Right cardiac atrium (tissue), 5 donors: ENCODE results near the gene ARL5C. TPM values are rescaled to one million over a fixed set of nuclear protein-coding genes. Genes with fewer than 3 reads are reported as not detected.

Source experiments
- ATAC-seq, 2 donors: fragments of 200-7000 bp; cut with Tn5 transposase; one replicate each; pipeline versions ENCODE4 v1.8.0 to v1.9.1; 2020; ENCODE audit warnings: moderate library complexity in 2 of 2, mild to moderate bottlenecking in 1 of 2
- DNase-seq, 3 donors: peaks; one replicate each; pipeline ENCODE4 v3.0.0-alpha.2; 2020
- H3K27ac ChIP-seq: one replicate; pipeline ENCODE4 v1.5.1; 2013; ENCODE audit warnings: mild to moderate bottlenecking, low read length, control low read depth, moderate library complexity
- H3K27me3 ChIP-seq: one replicate; pipeline ENCODE4 v1.6.1; 2013; ENCODE audit not compliant: control insufficient read depth, insufficient read depth
- H3K4me1 ChIP-seq: one replicate; pipeline ENCODE4 v1.6.1; 2013; ENCODE audit warnings: low read length; ENCODE audit not compliant: control insufficient read depth, insufficient read depth
- H3K4me3 ChIP-seq: one replicate; pipeline ENCODE4 v1.5.1; 2013; ENCODE audit warnings: low read length, control low read depth
- H3K9me3 ChIP-seq: one replicate; pipeline ENCODE4 v1.6.1; 2013; ENCODE audit warnings: low read length; ENCODE audit not compliant: control insufficient read depth
- WGBS: extraction: QIAGEN DNeasy Blood & Tissue Kit; methylation state at CpG from one replicate; pipeline ENCODE4 v1.1.7; 2013; 5-methylcytosine and 5-hydroxymethylcytosine counted together
- intact Hi-C, 4 donors: fragments of 100-400 bp; cut with DNase I; formaldehyde crosslinking; loops; one replicate each; pipeline versions ENCODE4 v1.11.0 to v1.14.0; 2022 to 2023
- polyA plus RNA-seq: library from polyadenylated mRNA; stranded (reverse); fragments of 200-250 nt; gene quantifications from one replicate; pipeline ENCODE4 v1.2.3, GENCODE V29; 2013
- total RNA-seq, 4 donors: library from RNA; stranded (reverse); fragmentation: NEBNext Ultra II Directional; extraction: Animal tissue kit (Norgen Biotek cat#: 25700); gene quantifications; one replicate each; pipeline ENCODE4 v1.2.1, GENCODE V29; 2021
- donor health status: healthy with polysubstance abuse.
- donor health status: DM: no; HTN: yes; CAD: no.
- donor health status: DM: no; HTN: no; CAD: no.
- donor health status: DM: no; HTN: yes; CAD: no; lungs with severe emphysema.
- donor health status: DM: yes; HTN: yes; CAD: no.

The ARL5C gene
- total and polyA plus RNA-seq, 5 donors, result not detected

DNA sequence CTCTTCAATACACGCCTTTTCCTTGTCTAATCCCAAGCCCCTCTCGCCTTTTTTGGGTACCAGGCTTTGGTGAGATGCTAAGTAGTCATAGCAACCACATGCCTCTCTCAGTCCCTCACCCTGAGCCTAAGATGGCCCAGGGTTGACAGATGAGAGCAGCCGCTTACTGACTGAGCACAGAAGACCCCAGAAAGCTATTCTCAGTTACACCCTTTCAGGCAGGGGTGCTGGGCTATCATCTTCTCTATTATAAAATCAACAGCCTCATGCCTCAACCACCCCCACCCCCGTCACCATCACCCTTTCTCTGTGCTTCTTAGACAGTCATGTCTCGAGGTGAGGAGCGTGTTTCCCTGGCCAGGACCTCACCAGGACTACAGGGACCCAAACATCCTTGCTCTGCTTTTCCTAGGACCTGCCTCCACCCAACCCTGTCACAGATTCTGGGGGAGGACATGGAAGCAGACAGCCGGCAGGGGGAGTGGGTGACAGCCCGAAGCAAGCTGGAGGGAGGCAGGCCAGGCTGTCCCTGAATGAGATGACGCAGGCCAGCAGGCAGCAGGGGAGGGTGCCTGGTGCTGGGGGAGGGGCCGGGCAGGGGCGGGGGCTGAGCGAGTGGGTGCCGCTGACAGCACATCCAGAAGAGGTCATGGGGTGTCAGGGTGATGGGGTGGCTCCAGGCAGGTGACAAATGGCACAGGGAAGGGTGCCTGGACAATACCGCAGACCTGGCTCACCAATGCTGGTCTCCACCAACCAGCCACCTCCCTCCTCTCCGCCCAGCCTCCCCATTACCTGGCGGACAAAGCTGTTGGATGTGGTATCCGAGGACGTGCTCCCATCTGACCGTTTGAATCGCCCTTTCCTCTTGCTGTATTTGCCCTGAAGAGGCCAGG lies 28.4 kb upstream of the ARL5C start:
- Histone ChIP-seq H3K9me3 (no peaks in the 10 kb centered on the region), H3K27ac (no peak overlapping the region), H3K27me3 (no peaks in the 10 kb centered on the region), H3K4me1 (no peaks in the 10 kb centered on the region), H3K4me3 (no peak overlapping the region)
- peak; percentile 57 to 61 for ATAC-seq
- intact Hi-C loops, result no loop called here
- DNase-seq, result peak; percentile 83 to 88 (median 87)
- WGBS, result 49% methylated on average over 20 of the region's 20 CpGs

DNA sequence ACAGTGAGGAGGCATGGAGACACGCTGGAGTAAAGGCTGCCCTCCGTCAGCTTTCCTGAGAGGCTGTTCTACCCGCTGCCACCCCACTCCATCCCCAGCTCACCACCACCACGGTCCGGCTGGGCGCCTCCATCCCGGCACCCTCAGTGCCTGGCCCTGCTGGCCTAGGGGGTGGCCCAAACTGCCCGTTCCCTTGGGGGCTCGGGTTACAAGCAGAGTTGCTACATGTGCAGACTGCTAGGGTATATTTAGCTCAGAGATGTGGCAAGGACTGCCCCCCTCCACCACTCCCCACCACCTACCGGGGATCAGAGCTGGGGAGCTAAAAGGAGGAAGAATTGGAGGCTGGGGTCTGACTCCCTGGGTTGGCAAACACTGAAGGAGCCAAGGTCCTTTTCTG lies 27.4 kb upstream of the ARL5C start:
- WGBS, result 80% methylated on average over 10 of the region's 10 CpGs
- Histone ChIP-seq H3K9me3 (no peaks in the 10 kb centered on the region), H3K27me3 (no peaks in the 10 kb centered on the region), H3K27ac (no peak overlapping the region), H3K4me3 (no peak overlapping the region), H3K4me1 (no peaks in the 10 kb centered on the region)
- intact Hi-C loops, result no loop called here
- ATAC-seq, result no peak
- peak in 2 of 3 donors; percentile 22 to 52 for DNase-seq

DNA sequence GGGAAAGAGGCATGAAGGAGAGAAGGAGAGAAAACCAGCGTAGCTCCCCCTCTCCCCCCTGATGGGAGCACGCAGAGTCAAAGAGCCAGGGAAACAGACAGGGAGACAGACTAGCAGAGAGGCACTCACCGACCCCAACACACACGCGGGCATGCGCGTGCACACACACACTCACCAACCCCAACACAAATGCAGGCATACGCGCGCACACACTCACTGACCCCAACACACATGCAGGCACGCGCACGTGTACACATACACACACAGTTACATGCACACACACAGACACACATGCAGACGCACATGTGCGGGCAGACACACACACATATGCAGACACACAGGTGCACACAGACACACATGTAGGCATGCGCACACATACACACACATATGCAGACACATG lies 26.9 kb upstream of the ARL5C start:
- ATAC-seq, result no peak
- peak in 2 of 3 donors; percentile 30 to 57 for DNase-seq
- H3K27me3 ChIP-seq, result no peaks in the 10 kb centered on the region
- H3K4me3 ChIP-seq, result no peak overlapping the region
- H3K4me1 ChIP-seq, result no peaks in the 10 kb centered on the region
- H3K27ac ChIP-seq, result no peak overlapping the region
- intact Hi-C loops, result no loop called here
- WGBS, result 95% methylated on average over 16 of the region's 16 CpGs
- no peaks in the 10 kb centered on the region for H3K9me3 ChIP-seq

DNA sequence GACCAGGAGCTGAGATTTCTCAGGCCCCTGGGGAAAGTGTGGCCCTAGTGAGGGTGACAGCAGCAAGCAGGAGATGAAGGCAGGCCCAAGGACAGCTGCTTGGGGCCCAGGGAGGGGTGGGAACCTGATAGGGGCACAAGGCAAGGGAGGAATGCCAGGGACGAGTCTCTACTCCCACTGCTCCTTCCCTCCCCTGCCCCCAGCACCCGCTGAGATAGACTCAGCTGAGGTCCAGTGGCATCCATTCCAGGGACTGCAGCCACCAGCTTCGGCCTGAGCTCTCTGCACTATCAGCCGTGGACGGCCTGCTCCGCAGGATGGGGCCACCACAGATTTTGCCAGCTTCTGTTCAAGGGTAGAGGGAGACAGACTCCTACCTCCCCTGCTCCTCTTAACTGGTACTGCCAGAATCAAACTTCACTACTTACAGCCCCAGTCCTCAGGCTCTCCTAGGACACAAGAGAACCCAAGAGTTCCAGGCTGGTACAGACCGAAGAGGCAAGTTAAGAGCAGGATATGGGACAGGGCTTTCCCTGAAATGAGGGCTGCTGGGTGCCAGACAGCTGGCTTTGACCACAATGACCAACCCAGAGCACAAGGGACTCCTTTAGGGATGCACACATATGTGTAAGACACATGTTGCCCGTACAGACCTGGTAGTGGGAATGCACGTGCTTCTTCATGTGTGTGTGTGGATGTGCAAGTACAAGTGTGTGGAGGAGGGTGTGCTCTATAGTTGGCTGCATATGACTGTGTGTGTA lies 26.0 kb upstream of the ARL5C start:
- Histone ChIP-seq H3K27ac (no peak overlapping the region), H3K9me3 (no peaks in the 10 kb centered on the region), H3K4me1 (no peaks in the 10 kb centered on the region), H3K27me3 (no peaks in the 10 kb centered on the region), H3K4me3 (no peak overlapping the region)
- peak in 1 of 3 donors; percentile 37 for DNase-seq
- 91% methylated on average over 9 of the region's 9 CpGs for WGBS
- ATAC-seq, result no peak
- intact Hi-C loops, result no loop called here

DNA sequence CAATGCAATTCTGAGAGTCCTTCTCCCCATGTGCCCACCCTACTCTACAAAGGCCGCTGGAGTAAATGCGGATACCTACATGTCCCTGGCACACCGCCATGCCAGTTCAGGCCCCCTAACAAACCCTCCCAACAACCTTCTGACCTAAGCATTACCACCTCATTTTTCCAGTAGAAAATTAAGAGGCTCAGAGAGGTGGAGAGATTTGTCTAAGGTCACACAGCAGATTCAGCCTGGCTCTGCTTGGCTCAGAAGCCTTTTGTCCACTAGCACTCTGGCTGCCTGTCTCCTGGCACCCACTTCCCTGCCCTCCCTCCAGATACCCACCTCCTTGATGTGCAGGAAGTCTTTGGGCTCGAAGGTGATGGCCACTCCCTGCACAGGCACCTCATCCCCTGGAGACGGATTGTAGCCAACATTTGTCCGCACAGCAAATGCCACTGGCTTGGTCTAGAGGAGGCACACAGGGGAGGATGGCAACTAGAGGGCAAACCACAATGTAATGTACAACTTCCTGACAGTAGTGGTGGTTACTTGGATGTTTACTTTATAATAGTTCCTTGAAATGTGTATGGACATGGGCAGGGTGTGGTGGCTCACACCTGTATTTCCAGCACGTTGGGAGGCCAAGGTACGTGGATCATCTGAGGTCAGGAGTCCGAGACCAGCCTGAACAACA lies 21.3 kb upstream of the ARL5C start:
- intact Hi-C loops, result no loop called here
- 91% methylated on average over 9 of the region's 9 CpGs for WGBS

DNA sequence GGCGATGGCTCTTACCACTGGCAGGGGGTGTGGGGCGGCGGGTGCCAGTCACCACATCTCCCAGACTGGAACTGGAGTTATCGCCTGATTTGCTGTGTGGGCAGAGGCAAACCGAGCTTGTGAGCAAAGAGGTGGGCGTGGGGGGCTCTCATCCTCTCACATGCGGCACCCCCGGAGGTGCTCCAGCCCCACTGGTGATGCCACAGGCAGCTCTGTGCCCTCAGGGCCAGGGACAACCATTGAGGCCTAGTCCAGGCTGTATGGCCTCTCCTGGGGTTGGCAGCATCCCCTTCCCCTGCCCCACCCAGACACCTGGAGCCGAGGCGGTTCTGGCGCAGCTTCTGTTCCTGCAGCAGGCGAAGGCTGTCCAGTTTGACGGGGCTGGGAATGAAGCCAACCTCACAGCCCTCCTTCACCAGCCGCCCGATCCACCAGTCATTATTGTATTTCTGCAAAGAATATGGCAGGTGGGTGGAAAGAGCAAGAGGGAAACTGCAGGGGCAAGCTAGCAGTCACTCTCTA lies 20.6 kb upstream of the ARL5C start:
- Histone ChIP-seq H3K4me1 (no peaks in the 10 kb centered on the region), H3K27ac (no peak overlapping the region), H3K9me3 (no peaks in the 10 kb centered on the region), H3K4me3 (no peak overlapping the region), H3K27me3 (no peaks in the 10 kb centered on the region)
- intact Hi-C loops, result no loop called here
- ATAC-seq, result no peak
- WGBS, result 90% methylated on average over 15 of the region's 15 CpGs
- DNase-seq, result no peak

More for the DNA sequence above, 21.3 kb upstream of the ARL5C start:
- Histone ChIP-seq H3K27me3 (no peaks in the 10 kb centered on the region), H3K4me3 (no peak overlapping the region), H3K4me1 (no peaks in the 10 kb centered on the region), H3K27ac (no peak overlapping the region), H3K9me3 (no peaks in the 10 kb centered on the region)
- DNase-seq, result no peak
- ATAC-seq, result no peak

DNA sequence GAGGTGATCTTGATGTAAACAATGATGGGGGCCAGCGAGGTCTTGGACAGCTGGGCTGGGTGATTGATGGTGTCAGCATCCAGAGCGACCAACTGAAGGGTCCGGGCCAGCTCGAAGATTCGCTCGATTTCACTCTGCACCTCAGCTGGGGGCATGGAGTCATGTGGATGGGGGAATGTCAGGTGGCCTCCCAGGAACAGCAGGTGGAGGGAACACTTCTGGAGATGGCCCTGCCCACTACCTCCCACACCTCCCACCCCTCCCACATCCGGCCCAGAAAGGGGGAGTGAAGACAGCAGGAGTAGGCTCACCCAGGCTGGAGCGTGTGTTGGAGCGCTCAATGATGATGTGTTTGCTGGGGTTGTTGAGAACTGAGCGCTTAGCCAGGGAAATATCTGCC lies 17.8 kb upstream of the ARL5C start:
- H3K4me3 ChIP-seq, result no peak overlapping the region
- H3K27ac ChIP-seq, result no peak overlapping the region
- no peaks in the 10 kb centered on the region for H3K4me1 ChIP-seq
- no peaks in the 10 kb centered on the region for H3K9me3 ChIP-seq
- H3K27me3 ChIP-seq, result no peaks in the 10 kb centered on the region
- WGBS, result 88% methylated on average over 10 of the region's 10 CpGs
- ATAC-seq (no peak), DNase-seq (no peak)
- intact Hi-C loops, result no loop called here

DNA sequence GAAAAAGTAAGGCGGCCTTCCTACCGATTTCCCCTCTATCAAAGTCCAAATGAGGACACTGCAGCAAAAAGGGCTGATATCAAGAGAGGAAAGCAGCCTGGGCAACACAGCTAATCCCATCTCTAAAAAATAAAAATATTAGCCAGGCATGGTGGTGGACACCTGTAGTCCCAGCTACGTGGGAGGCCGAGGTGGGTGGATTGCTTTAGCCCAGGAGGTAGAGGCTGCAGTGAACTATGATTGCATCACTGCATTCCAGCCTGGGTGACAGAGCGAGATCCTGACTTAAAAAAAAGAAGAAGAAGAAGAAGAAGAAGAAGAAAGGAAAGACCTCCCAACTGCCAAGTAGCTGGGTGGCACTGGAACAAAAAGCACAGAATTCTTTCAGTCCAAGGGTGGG lies 17.1 kb upstream of the ARL5C start:
- intact Hi-C loops, result no loop called here
- H3K27ac ChIP-seq, result no peak overlapping the region
- ATAC-seq, result no peak

DNA sequence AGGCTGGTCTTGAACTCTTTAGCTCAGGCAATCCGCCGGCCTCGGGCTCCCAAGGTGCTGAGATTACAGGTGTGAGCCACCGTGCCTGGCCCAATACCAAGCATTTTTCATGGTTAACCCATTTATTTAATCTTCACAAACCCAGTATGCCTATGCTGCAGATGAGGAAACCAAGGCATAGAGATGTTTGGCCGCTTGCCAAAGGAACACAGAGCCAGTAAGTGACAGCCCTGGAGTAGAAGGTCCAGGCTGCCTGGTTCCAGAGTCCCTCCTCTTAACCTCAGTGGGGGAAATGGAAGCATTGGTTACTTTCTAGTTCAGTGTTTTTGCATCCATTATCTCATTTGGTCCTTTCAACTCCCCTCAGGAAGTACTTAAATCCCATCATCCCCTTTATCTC lies 15.3 kb upstream of the ARL5C start:
- no peaks in the 10 kb centered on the region for H3K4me1 ChIP-seq
- DNase-seq (no peak), ATAC-seq (no peak)
- H3K27me3 ChIP-seq, result no peaks in the 10 kb centered on the region
- no peaks in the 10 kb centered on the region for H3K9me3 ChIP-seq
- intact Hi-C loops, result no loop called here
- no peak overlapping the region for H3K4me3 ChIP-seq
- WGBS, result 90% methylated on average over 5 of the region's 5 CpGs
- no peak overlapping the region for H3K27ac ChIP-seq

More for the DNA sequence above, 17.1 kb upstream of the ARL5C start:
- H3K27me3 ChIP-seq, result no peaks in the 10 kb centered on the region
- 92% methylated on average over 5 of the region's 5 CpGs for WGBS
- no peaks in the 10 kb centered on the region for H3K9me3 ChIP-seq
- H3K4me3 ChIP-seq, result no peak overlapping the region
- no peaks in the 10 kb centered on the region for H3K4me1 ChIP-seq
- DNase-seq, result no peak

DNA sequence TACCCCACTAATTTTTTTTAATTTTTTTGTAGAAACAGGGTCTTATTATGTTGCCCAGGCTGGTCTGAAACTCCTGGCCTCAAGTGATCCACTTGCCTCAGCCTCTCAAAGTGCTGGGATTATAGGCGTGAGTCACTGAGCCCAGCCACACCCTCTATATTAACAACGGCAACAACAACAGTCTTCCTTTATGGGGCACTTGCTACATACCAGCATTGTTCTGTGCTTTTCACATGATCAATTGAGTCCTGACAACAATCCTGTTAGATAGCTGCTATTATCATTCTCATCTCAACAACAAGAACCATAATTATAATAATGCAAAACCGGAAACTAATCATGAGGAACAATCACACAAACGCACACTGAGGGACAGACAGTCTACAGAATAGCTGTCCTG lies 12.6 kb upstream of the ARL5C start:
- 80% methylated on average over 4 of the region's 4 CpGs for WGBS
- ATAC-seq, result peak in 1 of 2 donors; percentile 46
- Histone ChIP-seq H3K4me3 (no peak overlapping the region), H3K27ac (no peak overlapping the region), H3K9me3 (no peaks in the 10 kb centered on the region), H3K27me3 (no peaks in the 10 kb centered on the region), H3K4me1 (no peaks in the 10 kb centered on the region)
- DNase-seq, result no peak
- intact Hi-C loops, result no loop called here

DNA sequence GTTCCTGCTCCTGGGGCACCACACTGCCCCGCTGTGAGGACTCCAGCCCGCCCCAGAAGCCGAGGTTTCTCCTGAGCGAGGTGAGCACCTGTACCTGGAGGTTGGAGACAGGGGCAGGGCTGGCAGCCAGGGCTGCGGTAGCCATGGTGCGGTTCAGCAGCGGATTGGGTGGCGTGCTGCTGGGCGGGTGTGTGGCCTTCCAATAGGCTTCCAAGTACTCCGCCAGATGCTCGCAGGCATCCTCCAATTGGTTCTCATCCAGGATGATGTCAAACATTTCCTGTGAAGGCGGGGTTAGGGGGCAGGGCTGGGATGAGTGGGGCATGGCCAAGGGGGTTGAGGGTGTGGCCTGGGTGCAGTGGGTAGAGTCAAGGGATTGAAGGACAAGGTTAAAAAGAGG lies 11.3 kb upstream of the ARL5C start:
- intact Hi-C loops, result no loop called here
- ATAC-seq (no peak), DNase-seq (peak in 2 of 3 donors; percentile 51 to 60)

More for the DNA sequence above, 11.3 kb upstream of the ARL5C start:
- 90% methylated on average over 12 of the region's 12 CpGs for whole genome bisulfite sequencing
- Histone ChIP-seq H3K27ac (no peak overlapping the region), H3K4me3 (no peak overlapping the region), H3K4me1 (no peaks in the 10 kb centered on the region), H3K27me3 (no peaks in the 10 kb centered on the region), H3K9me3 (no peaks in the 10 kb centered on the region)
